Ishikawa (cell line): Measurements from ENCODE around the gene MAGI1.

Experiments used
- CEBPB ChIP-seq: IDR thresholded peaks from 2 replicates; pipeline ENCODE4 v1.6.1; 2012
- CREB1 ChIP-seq: IDR thresholded peaks from 2 replicates; pipeline ENCODE4 v1.6.1; 2012; ENCODE audit warnings: low read depth
- EGR1 ChIP-seq: IDR thresholded peaks from 2 replicates; pipeline ENCODE4 v1.6.1; 2012
- EP300 ChIP-seq: IDR thresholded peaks from 2 replicates; pipeline ENCODE4 v1.6.1; 2012; ENCODE audit warnings: borderline replicate concordance
- FOXM1 ChIP-seq: IDR thresholded peaks from 2 replicates; pipeline ENCODE4 v1.6.1; 2012; ENCODE audit warnings: low read depth, borderline replicate concordance
- MAX ChIP-seq: IDR thresholded peaks from 2 replicates; pipeline ENCODE4 v1.6.1; 2012
- NFIC ChIP-seq: IDR thresholded peaks from 2 replicates; pipeline ENCODE4 v1.6.1; 2012
- RAD21 ChIP-seq: IDR thresholded peaks from 2 replicates; pipeline ENCODE4 v1.6.1; 2012; ENCODE audit warnings: low read depth
- TAF1 ChIP-seq: IDR thresholded peaks from 2 replicates; pipeline ENCODE4 v1.6.1; 2012; ENCODE audit warnings: low read depth, mild to moderate bottlenecking
- TCF12 ChIP-seq: IDR thresholded peaks from 2 replicates; pipeline ENCODE4 v1.6.1; 2012; ENCODE audit warnings: low read depth
- TEAD4 ChIP-seq: IDR thresholded peaks from 2 replicates; pipeline ENCODE4 v1.6.1; 2012
- USF1 ChIP-seq: IDR thresholded peaks from 2 replicates; pipeline ENCODE4 v1.6.1; 2012
- YY1 ChIP-seq: IDR thresholded peaks from 2 replicates; pipeline ENCODE4 v1.6.1; 2012; ENCODE audit warnings: low read depth
- ZBTB7A ChIP-seq: IDR thresholded peaks from 2 replicates; pipeline ENCODE4 v1.6.1; 2012; ENCODE audit warnings: low read depth
- TF ChIP-seq, protein P1 (sequence below): IDR thresholded peaks from 2 replicates; pipeline ENCODE4 v1.6.1; 2012; ENCODE audit warnings: low read depth, mild to moderate bottlenecking

The MAGI1 gene

DNA sequence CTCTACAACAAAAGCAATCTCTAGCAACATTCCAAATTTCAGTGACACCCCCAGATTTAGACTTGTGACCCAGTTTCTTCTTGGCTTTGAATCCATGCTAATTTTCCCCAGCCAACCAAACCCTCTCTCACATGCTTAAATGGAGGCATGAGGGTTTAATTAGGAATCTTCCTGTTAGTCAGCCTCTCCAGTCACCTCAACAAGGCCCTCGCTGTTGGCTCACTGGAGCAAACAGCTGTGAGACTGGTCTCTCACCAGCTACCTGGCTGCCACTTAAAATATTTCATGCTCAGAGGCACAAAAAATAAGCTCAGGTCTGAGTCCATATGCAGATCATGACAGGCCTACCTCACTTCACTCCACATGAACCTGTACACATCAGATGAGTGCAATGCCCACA lies 720.5 kb downstream of the MAGI1 start:
- TF ChIP-seq TEAD4 = no peak
- TF ChIP-seq ZBTB7A = no peak
- no peak for TF ChIP-seq EGR1
- TF ChIP-seq CREB1 = no peak
- no peak for TF ChIP-seq TAF1
- no peak for TF ChIP-seq EP300
- TF ChIP-seq TCF12 = no peak
- TF ChIP-seq NFIC = no peak
- TF ChIP-seq RAD21 = no peak
- no peak for TF ChIP-seq USF1
- TF ChIP-seq MAX = no peak
- TF ChIP-seq YY1 = no peak
- TF ChIP-seq, protein P1, sequence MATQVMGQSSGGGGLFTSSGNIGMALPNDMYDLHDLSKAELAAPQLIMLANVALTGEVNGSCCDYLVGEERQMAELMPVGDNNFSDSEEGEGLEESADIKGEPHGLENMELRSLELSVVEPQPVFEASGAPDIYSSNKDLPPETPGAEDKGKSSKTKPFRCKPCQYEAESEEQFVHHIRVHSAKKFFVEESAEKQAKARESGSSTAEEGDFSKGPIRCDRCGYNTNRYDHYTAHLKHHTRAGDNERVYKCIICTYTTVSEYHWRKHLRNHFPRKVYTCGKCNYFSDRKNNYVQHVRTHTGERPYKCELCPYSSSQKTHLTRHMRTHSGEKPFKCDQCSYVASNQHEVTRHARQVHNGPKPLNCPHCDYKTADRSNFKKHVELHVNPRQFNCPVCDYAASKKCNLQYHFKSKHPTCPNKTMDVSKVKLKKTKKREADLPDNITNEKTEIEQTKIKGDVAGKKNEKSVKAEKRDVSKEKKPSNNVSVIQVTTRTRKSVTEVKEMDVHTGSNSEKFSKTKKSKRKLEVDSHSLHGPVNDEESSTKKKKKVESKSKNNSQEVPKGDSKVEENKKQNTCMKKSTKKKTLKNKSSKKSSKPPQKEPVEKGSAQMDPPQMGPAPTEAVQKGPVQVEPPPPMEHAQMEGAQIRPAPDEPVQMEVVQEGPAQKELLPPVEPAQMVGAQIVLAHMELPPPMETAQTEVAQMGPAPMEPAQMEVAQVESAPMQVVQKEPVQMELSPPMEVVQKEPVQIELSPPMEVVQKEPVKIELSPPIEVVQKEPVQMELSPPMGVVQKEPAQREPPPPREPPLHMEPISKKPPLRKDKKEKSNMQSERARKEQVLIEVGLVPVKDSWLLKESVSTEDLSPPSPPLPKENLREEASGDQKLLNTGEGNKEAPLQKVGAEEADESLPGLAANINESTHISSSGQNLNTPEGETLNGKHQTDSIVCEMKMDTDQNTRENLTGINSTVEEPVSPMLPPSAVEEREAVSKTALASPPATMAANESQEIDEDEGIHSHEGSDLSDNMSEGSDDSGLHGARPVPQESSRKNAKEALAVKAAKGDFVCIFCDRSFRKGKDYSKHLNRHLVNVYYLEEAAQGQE = no peak
- no peak for TF ChIP-seq CEBPB
- no peak for TF ChIP-seq FOXM1

GRCh38 chr3:65314916-65315315 lies 723.8 kb downstream of the MAGI1 start:
- TF ChIP-seq YY1 = no peak
- TF ChIP-seq CEBPB = no peak
- TF ChIP-seq RAD21 = no peak
- TF ChIP-seq TAF1 = no peak
- TF ChIP-seq EGR1 = no peak
- no peak for TF ChIP-seq ZBTB7A
- TF ChIP-seq TEAD4 = no peak
- no peak for TF ChIP-seq MAX
- no peak for TF ChIP-seq TCF12
- TF ChIP-seq, protein P1 = no peak
- no peak for TF ChIP-seq EP300
- no peak for TF ChIP-seq NFIC
- no peak for TF ChIP-seq USF1
- TF ChIP-seq FOXM1 = no peak
- TF ChIP-seq CREB1 = no peak

DNA sequence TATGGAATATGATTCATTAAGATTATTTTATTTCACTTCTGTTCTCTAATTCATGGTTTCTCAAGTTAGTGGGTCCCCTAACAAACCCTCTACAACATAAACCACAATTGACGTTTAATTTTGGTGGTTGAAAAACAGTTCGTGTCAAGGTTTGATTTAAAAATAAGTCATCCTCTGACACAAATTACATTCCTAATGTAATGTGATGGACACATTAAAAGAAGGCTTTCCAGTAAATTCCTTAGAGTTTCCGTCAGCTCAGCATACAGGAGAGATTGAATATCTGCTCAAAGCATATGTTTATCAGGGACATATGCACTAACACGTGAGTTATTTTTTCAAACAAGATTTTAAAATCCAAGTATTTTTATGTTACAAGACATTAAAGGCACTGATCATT lies 724.4 kb downstream of the MAGI1 start:
- TF ChIP-seq NFIC (no peak), CREB1 (no peak), EGR1 (no peak), MAX (no peak), USF1 (no peak), CEBPB (no peak), YY1 (no peak), TCF12 (no peak), ZBTB7A (no peak), EP300 (no peak), FOXM1 (no peak), TEAD4 (no peak), TAF1 (no peak)
- TF ChIP-seq, protein P1 = no peak

GRCh38 chr3:65313666-65314065 lies 725.1 kb downstream of the MAGI1 start:
- TF ChIP-seq USF1 = no peak
- TF ChIP-seq EGR1 = no peak
- TF ChIP-seq, protein P1 = no peak
